ENCODE results near the gene DNPH1. TPM values are rescaled to one million over a fixed set of nuclear protein-coding genes. Genes with fewer than 3 reads are reported as not detected.
A peak's percentile ranks its signal among the peaks of the same experiment; 100 is the strongest.

Gene DNPH1
- total RNA-seq, 1 experiment from 2014 or later, result 47.0 TPM

DNA sequence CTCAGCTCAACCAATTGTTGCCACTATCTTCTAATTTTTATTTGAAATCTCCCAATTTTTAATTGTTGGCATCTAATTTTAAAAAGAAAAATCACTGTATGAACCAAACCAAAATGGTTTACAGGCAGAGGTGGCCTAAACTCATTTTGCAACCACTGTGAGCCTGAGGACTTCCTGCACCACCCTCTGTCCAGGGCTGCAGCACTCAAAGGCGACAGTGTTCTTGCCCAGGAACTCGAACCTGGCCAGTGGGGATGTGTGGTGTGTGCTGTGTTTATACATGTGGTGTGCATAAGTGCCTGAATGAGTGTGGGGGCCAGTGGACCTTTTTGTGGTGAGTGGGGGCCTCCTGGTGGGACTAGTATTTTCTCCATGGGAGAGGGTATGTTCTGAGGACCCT, 44.4 kb upstream of the DNPH1 start:
- no CpG with 5 or more reads among the region's 2 CpGs for WGBS (ENCODE audit: extremely low coverage, insufficient read length, low lambda C conversion rate)
- peaks cover 16% of the 10 kb centered on the region for H3K27me3 ChIP-seq (ENCODE audit: insufficient read depth, low read length)
- no peak overlapping the region for H2AFZ ChIP-seq (ENCODE audit: low read length)

More for the DNA sequence above, 44.4 kb upstream of the DNPH1 start:
- Histone ChIP-seq H3K9ac (ENCODE audit: extremely low read depth, insufficient read length, low read length) (no peak overlapping the region), H2BK15ac (ENCODE audit: low read depth, low read length) (no peak overlapping the region), H3K56ac (ENCODE audit: insufficient read length, low read depth, low read length) (no peak overlapping the region), H4K91ac (ENCODE audit: insufficient read length, low read depth, low read length) (no peak overlapping the region), H4K5ac (ENCODE audit: insufficient read length, low read depth, low read length) (no peak overlapping the region), H3K79me1 (ENCODE audit: insufficient read depth, low read depth, low read length, poor library complexity, severe bottlenecking) (no peaks in the 10 kb centered on the region), H2BK5ac (ENCODE audit: insufficient read length, low read length) (no peak overlapping the region), H3K9me3 (ENCODE audit: control insufficient read depth, low read depth, low read length) (no peaks in the 10 kb centered on the region), H2BK120ac (ENCODE audit: low read depth, low read length, poor library complexity, severe bottlenecking) (no peak overlapping the region), H2BK12ac (ENCODE audit: insufficient read length, low read depth, low read length) (no peak overlapping the region), H4K8ac (replicated peaks; ENCODE audit: insufficient read length, low read depth, low read length) (no peak overlapping the region), H3K14ac (ENCODE audit: insufficient read depth, low read length) (no peak overlapping the region), H3K4me1 (ENCODE audit: insufficient read depth, low read length) (peaks cover 2% of the 10 kb centered on the region; the same call in 1 of the 2 replicates), H2BK20ac (ENCODE audit: low read depth, low read length, poor library complexity, severe bottlenecking) (no peak overlapping the region), H3K4ac (ENCODE audit: low read depth, low read length) (no peak overlapping the region), H2AK5ac (ENCODE audit: insufficient read length, low read length) (no peak overlapping the region), H3K23me2 (ENCODE audit: insufficient read length, low read depth, low read length, poor library complexity, severe bottlenecking) (peaks cover 12% of the 10 kb centered on the region), H4K20me1 (ENCODE audit: control insufficient read depth, insufficient read depth, insufficient read length) (no peaks in the 10 kb centered on the region), H3K23ac (ENCODE audit: insufficient read length, low read depth, low read length) (no peak overlapping the region), H3K27ac (ENCODE audit: insufficient read length, low read depth, low read length) (no peak overlapping the region), H3K4me2 (ENCODE audit: insufficient read depth, insufficient read length, low read length) (no peak overlapping the region), H3T11ph (ENCODE audit: low read length) (no peak overlapping the region), H3K79me2 (ENCODE audit: insufficient read depth, low read length) (no peaks in the 10 kb centered on the region), H3K18ac (ENCODE audit: insufficient read length, low read depth, low read length) (no peak overlapping the region)
- TF ChIP-seq, protein P1, sequence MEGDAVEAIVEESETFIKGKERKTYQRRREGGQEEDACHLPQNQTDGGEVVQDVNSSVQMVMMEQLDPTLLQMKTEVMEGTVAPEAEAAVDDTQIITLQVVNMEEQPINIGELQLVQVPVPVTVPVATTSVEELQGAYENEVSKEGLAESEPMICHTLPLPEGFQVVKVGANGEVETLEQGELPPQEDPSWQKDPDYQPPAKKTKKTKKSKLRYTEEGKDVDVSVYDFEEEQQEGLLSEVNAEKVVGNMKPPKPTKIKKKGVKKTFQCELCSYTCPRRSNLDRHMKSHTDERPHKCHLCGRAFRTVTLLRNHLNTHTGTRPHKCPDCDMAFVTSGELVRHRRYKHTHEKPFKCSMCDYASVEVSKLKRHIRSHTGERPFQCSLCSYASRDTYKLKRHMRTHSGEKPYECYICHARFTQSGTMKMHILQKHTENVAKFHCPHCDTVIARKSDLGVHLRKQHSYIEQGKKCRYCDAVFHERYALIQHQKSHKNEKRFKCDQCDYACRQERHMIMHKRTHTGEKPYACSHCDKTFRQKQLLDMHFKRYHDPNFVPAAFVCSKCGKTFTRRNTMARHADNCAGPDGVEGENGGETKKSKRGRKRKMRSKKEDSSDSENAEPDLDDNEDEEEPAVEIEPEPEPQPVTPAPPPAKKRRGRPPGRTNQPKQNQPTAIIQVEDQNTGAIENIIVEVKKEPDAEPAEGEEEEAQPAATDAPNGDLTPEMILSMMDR (conservative IDR thresholded peaks at IDR 0.05), result no peak
- no peaks in the 10 kb centered on the region; a peak in 1 of 5 replicates for H3K9me3 Mint-ChIP-seq
- H3K4me1 Mint-ChIP-seq, result peaks cover 41 to 56% of the 10 kb centered on the region in 2 experiments
- no peak overlapping the region for H3K27ac Mint-ChIP-seq
- H3K4me3 Mint-ChIP-seq, result peak overlapping the region in 1 of 2 experiments; percentile 90; a peak in 1 of 5 replicates
- H3K36me3 Mint-ChIP-seq (ENCODE audit: insufficient read depth in 1 of 3, low read depth in 3 of 3), result no peaks in the 10 kb centered on the region; a peak in 1 of 7 replicates
- no peak for DNase-seq
- peaks cover 84% of the 10 kb centered on the region for H3K27me3 Mint-ChIP-seq (ENCODE audit: low read depth)
